Panc1 (cell line): ENCODE measurements around the gene MGMT.

Experiments
- CTCF ChIP-seq: fragments of 450-650 bp; IDR thresholded peaks from 2 replicates; pipeline ENCODE4 v1.5.1; 2017; ENCODE audit warnings: mild to moderate bottlenecking
- POLR2AphosphoS5 ChIP-seq: IDR thresholded peaks from 2 replicates; pipeline ENCODE4 v1.6.1; 2012; ENCODE audit warnings: mild to moderate bottlenecking, low read depth, low read length, moderate library complexity
- REST ChIP-seq, 2 experiments: IDR thresholded peaks; 2 replicates each; pipeline ENCODE4 v1.6.1; 2011 to 2012; ENCODE audit warnings: low read depth in 2 of 2, control low read depth in 1 of 2, low read length in 1 of 2, mild to moderate bottlenecking in 1 of 2, moderate library complexity in 1 of 2; ENCODE audit not compliant: insufficient read depth in 1 of 2
- TCF7L2 ChIP-seq: IDR thresholded peaks from 2 replicates; pipeline ENCODE4 v1.6.1; 2011; ENCODE audit warnings: mild to moderate bottlenecking, low read depth, low read length, inconsistent platforms

- TF ChIP-seq CTCF: no peak
- TF ChIP-seq POLR2AphosphoS5: no peak
- no peak for TF ChIP-seq REST (IDR thresholded peaks at IDR 0.05; ENCODE audit: insufficient read depth in 1 of 2, low read depth in 2 of 2, low read length in 1 of 2)
- no peak for TF ChIP-seq TCF7L2
These were observed 159.3 kb downstream of the MGMT start for GRCh38 chr10:129626309-129626708.
